ENCODE data around the gene GRAP.

Gene GRAP

DNA sequence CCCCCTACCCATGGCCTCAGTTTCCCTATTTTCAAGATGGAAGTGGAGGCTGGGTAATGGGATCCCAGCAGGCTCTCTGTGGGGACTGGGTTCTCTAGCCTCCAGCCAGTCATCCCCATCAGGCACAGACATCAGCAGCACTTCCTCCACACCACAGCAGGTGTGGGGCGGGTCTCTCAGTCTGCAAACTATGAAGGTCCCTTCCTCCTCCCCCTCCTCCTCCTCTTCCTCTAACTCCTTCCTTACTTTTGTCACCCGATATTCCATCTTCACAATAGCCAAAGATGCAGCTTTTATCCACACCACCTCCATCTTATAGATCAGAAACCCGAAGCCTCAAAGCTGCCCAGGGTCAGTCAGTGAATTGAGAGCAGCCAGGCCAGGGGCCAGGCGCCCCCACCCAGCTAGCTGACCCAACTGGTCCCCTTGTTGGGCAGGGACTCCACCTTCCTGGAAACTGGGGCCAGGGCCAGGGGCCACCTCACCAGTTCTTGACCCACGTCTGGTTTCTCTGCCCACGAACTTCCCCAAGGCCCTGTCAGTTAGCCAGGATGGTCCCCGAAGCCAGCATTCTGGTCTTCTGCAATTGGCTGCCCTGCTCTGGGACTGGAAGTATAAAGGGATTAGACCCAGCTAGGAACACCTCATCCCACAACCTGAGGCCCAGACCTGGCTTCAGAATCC, 44.7 kb downstream of the GRAP start:
- no peak for DNase-seq

DNA sequence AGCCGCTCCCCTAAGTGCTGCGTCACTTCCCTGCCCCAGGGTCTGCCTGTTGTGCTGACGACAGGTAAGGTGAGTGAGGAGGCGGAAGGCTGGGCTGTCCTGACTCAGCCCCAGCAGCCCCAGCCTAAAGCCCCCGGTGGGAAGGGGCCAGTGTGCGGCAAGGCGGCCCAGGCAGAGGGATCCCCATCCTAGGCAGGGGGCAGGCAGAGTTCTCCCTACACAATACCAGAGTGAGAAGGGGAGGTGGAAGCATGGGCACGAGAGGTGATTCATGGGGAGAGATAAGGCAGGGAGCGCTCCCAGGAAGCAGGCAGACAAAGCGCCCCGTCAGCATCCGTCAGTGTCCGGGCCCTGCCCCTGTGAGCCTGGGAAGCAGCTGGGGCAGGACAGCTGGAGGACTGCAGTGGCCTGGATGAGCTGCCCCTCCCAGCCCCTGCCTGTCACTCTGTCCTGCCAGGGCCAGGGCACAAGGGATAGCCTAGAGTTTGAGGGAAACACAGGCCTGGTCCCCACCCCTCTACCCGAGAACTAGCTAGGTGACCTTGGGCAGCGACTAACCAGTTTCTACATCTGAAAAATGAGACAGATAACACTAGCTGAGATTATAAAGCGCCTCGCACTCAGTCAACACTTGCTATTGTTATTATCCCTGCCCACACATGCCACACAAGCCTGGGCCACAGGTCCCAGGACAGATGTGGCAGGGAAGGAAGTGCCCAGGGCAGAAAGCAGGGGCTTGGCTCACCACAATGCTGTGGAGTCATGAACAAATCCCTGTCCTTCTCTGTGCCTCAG, 46.0 kb downstream of the GRAP start:
- DNase-seq, result no peak

DNA sequence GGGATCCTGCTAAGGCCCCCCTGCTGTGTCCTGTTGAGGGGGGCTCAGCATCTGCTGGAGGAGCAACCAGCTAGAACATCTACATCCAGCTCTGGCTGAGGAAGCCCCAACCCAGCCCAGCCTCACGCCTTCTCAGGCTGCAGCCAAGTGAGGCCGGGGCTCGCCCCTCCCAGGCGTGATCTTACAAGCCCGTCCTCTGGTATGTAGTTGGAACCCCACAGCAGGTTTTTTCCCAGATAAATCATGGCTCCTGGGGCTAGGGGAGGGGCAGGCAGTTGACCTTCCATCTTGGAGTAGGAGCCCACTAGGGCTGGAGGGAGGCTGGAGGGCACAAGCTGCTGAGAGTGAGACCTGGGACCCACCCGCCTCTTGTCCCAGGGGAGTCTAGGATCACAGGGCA, 46.8 kb downstream of the GRAP start:
- DNase-seq, result no peak

DNA sequence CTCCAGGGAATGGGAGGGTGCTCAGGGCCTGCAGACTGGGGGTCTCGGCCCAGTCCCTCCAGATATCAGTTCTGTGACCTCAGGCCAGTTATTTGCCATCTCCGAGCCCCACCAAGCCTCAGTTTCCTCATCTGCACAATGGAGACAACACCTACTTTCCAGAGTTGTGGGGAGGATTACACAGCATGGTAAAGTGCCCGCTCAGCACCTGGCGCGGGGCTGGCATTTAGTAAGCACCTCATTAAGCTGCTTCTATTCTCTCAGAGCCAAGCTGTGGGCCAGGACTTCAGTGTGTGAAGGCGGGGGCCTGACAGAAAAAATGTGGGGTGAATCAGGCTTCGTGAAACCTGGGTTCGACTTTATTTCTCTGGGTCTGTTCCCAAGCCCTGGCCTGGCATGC, 47.4 kb downstream of the GRAP start:
- DNase-seq, result no peak

DNA sequence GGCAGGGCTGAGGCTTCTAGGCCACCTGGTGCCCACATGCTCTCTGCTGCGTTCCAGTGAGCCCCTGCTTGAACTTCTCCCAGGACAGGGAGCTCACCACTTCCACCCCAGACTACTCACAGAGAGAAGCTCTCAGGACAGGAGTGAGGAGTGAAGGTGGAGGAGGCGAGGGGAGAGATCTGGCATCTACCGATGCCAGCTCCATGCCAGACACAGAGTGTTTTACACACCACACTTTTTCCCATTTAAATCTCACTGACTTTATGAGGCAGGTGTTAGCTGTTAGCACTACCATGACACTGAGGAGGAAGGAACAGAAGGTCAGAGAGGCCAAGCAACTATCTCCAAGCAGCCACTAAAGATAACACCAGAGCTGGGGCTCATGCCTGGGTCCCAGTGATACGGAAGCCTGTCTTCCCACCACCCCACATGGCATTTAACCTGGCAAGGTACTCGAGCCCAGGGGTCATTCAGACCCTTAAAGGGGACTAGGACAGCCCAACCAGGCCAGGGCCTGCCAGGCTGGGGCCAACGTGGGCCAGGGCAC, 49.0 kb downstream of the GRAP start:
- no peak for DNase-seq

DNA sequence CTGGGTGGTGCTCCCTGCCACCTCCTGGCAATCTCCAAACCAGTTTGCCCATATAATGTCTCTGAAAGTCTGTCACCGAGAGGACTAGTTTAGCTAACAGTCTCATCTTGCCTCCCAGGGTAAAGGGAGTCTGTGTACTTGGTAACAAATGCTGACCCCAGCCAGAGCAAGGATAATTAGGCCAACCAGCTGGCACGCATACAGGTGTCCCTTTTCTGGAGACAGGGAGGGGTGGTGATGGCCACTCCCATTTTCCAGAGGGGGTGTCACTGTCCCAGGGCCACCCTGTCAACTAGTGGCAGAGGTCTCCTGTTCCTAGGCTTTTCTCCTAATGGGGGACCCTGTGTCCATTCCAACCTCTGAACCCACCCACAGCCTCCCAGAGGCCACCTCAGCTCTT, 50.3 kb downstream of the GRAP start:
- DNase-seq, result no peak

DNA sequence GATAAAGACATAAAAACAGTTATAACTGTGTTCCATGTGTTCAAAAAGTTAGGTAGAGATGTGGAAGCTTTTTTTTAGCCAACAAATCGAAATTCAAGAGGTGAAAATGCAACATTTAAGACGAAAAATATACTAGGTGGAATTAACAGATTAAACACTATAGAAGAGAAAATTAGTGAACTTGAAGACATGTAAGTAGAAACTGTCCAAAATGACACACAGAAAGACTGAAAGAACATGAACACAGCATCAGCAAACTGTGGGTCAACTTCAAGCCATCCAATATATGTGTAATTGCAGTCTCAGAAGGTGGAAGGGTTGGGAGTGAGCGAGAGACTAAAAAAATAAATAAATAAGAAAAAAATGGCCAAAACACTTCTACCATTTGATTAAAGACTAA, 51.5 kb downstream of the GRAP start:
- DNase-seq, result no peak

DNA sequence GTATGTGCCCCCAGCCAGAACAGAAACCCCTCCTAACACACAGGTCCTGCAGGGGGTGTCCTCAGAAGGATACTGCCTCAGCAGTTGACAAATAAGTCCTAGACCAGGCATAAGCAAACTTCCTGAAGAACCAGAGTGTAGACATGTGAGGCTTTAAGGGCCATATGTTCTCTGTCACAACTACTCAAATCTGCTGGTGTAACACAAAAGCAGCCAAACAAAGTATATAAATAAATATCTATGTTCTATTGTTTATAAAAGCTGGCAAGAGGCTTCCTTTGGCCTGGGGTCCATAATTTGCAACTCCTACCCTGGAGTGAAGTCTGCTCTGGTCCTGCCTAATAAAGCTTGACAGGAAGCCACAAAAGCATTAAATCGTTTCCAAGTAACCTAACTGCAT, 52.1 kb downstream of the GRAP start:
- DNase-seq, result no peak

DNA sequence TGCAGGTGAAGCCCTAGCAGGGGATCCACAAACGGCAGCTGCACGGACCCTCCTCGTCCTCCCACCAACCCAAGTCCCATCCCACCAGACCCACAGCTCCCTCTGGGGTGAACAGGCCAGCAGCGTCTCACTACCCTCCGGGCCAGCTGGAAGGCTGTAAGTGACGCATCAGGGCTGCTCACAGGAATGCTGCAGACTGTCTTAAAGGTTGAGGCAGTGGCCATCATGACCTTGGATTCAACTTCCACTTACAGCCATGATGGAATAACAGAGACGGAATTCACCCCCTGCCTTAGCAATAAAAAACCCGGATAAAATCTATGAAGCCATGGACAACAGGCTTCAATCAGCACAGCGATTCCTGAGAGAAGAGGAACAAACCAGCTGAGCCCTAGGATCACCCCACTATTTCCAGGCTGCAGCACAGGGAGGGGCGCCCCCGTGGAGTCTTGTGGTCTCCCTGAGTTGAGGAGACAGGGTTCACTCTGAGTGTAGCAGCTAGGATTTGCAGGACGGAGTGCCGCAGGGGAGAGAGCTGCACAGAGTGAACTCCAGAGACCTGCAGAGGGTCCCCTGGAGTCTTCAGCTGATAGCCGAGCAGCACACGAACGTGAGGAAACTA, 52.7 kb downstream of the GRAP start:
- no peak for DNase-seq

DNA sequence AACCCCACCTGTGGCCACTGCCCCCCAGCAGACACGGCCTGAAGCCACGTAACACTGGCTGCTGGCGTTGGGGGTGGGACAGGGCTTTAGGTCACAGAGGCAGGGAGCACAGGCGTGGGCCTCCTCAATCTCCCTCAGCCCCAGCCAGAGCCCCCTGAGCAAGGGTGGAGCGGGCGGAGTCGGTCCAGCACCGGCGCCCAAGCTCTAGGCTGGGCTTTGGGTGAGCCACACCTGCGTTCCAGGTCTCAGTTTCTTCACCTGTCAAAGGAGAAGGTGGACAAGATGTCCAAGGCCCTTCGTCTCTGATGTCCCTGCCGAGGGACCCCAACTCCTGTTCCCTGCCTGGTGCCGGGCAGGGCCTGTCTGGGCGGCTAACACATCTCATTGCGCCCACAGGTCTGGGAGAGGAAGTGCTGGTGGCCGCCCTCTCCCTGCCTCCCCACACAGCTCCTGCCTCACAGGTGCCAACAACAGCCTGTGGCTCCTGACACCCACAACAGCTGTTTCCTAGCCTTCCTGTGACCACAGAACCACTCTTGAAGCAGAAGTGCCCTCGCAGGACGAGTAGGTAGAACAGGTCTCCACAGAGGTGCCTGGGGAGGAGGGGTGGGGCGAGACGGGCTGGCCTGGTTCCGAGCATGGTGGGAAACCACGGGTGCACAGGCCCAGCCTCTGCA, 54.2 kb downstream of the GRAP start:
- DNase-seq, result no peak

DNA sequence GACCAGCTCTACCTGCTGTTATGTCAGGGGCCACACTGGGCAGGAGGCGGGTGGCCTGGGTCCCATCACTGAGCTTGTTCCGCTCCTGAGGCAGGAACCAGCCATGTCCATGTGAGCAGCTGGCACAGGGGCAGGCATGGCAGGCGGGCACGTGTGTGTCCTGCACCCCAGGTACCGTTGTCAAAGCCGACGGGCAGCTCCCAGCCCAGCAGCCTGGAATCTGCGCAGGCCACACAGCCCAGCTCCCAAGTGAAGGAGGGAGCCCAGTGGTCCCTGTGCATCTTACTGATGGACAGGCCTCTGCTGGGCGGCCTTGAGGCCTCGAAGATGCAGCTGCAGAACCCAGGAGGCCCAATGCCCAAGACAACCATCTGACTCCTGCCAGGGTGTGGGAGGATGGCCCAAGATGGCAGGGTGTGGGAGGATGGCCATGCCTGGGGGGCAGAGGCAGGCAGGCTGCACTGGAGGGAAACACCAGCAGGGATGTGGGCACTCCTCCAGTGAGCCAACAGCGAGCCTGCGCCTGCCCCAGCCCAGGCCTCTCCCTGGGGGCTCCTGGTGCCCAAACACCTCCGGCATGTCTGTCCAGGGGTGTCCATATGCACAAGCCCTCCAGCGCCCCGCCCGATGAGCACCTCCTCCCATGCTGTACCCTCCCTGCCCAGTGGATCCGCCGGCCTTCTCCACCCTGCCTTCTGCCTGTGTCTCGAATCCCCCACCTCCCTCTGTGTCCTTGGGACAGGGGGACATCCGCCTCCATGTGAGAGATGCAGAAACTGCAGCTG, 55.0 kb downstream of the GRAP start:
- DNase-seq, result no peak

DNA sequence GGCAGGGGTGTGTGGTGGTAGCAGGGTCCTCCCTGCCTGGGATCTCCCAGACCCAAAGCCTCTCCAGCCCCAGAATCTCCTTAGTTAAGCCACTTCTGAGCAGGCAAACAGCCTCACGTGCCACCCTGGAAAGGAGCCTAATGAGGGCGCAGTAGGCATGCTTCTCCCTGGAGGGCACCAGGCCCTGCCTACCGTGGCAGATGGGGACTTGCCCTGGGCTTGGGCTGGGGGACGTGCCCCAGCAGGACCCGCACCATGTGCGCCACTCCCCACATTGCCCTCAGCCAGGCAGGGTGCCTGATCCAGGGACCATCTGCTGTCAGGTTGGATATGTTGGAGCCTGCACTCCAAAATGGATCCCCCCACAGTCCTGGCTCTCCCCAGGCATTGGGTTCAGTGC, 56.4 kb downstream of the GRAP start:
- no peak for DNase-seq

DNA sequence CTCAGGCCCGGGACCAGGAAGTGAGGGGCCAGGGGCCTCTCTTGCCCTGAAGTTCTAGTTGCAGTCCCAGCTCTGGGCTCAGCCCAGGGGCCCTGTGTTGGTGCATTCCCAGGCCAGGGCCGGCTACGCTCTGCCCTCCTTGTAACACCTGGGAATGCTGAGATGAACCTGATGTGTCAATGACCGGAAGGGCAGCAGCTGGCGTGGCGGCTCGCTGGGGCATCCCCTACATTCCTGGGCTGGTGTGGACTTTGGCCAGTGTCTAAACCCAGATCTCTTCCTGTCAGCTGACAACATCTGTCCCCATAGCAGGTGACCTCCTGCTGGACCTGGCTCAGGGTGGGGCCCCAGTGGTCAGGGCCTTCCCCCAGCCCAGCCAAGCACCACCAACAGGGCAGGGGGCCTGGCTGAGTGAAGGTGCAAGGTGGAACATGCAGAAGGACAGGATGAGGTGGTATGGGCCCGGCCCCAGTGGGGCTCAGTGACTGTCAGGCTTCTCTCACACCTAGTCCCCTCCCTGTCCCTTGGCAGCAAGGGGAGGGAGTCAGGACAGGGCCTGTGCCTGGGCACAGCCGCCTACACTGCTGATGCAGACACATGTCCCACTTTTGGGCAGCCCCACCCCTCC, 58.1 kb downstream of the GRAP start:
- DNase-seq, result no peak

DNA sequence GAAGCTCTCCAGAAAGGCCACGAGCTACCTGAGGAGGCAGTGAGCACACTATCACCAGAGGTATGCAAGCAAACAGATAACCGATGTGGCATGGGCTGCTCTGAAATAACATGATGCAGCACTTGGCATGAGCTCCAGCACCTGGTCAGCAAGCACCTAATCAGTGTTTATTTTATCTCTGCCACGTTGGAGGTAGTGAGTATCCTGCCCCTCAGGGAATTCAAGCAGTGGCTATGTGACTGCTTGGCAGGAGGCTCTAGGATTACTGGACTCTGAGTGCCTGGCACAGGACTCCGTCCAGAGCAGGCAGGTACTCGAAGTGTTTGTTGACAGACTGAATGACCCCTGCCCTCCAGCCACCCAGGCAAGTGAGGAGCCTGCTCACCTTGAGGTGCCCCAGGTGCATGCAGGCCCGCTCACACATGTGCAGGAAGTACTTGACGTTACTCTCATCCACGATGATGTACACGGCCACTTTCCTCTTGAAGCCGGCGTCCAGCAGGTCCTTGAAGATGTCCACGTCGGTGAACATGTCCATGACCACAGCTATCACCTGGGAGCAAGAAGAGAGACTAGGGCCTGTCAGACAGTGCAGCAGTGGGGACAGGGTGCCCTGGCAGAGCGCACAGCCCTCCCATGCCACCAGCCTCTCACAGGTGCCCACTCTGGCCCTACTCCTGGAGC, 58.8 kb downstream of the GRAP start:
- no peak for DNase-seq

DNA sequence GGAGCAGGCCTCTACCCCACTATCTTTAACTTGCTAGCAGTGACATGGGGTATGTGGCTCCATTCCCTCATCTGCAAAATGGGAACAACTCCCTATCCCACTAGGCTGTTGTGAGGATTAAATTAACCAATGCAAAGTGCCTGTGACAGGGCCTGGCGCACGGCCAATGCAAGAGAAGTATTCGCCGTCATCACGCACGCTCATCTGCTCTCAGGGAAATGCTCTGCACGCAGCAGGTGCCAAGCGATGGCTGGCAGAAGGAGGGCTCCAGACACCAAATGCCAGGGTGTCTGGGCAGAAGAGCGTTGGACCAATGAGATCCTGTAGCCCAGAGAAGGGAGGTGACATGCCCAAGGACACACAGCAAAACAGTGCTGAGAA, 59.5 kb downstream of the GRAP start:
- DNase-seq, result no peak

DNA sequence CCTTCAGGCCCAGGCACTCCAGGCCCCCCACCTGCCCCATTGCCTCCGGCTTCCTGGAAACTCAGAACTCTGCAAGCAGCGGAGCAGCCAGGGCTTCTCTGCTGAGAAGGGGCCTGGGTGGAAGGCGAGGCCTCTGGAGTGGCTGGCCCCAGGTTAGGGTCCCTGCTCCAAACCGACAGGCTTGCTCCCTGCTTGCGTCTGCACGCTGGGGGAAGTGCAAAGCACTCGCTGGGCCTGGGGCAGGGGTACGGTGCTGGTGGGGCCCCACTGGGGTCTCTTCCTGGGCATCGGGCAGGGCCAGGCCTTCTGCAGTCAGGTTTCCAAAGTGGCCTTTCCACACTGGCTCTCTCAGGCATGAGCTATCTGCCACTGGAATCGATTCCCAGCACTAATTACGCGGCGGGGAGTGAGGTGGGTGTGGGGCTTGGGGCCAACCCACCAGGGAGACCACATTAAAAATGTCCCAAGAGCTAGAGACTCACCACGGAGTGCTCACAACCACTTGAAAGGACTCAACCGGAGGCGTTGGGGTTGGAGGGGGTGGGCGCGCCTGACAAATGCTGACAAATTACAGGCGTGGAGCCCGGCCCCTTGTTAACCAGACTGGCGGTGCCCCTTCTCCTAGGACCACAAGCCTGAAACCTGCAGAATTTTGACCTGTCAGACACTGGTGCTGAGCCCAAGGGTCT, 60.1 kb downstream of the GRAP start:
- DNase-seq, result no peak

DNA sequence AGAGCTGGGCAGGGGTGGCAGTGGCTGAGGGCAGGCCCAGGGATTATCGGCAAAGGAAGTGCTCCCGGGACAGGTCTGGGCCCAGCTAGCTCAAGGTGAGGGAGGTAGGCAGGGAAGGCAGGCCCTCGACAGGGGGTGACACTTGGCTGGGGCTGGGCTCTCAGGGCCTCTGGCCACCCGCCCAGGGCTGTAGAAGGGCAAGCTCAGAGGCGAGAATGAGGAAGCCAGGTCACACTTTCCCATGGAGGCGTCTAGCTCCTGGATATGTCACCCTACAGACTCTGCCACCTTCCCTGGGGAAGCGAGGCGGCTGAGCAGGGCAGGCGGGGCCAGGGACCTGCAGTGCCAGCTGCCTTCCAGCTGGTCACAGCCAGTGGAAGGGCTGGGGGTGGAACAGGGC, 61.3 kb downstream of the GRAP start:
- no peak for DNase-seq

DNA sequence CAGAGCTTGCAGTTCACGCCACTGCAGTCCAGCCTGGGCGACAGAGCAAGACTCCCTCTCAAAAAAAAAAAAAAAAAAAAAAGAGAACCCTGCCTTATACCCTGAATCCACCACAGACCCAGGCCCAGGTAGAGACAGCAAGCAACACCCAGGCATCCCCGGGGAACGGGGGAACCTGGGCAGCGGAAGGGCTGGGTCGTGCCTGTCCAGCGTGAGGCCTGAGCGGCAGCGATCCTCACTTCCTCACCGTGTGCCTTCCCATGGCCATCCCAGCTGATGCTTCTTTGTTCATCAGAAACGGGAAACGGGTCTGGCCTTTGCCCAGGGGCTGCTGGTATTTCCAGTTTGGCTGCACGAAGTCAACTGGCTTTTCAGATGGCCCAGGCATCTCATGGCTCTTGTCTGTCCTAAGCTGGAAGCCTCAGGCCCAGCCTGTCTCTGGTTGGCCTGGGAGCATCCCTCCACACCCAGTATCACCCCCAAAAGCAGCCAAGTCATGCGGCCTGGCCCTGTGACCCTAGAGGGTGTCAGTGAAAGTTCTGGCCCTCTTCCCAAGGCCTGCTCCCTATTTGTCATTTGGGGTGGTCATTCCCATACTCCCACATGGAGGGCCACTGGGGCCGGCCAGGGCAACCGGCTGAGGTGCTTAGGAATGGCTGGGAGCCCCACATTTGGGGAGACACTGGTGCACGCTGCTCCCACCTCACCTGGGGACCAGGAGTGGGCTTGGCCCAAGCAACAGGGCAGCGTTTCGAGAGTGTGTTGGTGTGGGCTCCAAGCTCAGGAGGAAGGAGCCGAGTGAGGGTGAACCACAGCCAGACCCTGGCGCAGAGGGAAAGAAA, 62.3 kb downstream of the GRAP start:
- no peak for DNase-seq

DNA sequence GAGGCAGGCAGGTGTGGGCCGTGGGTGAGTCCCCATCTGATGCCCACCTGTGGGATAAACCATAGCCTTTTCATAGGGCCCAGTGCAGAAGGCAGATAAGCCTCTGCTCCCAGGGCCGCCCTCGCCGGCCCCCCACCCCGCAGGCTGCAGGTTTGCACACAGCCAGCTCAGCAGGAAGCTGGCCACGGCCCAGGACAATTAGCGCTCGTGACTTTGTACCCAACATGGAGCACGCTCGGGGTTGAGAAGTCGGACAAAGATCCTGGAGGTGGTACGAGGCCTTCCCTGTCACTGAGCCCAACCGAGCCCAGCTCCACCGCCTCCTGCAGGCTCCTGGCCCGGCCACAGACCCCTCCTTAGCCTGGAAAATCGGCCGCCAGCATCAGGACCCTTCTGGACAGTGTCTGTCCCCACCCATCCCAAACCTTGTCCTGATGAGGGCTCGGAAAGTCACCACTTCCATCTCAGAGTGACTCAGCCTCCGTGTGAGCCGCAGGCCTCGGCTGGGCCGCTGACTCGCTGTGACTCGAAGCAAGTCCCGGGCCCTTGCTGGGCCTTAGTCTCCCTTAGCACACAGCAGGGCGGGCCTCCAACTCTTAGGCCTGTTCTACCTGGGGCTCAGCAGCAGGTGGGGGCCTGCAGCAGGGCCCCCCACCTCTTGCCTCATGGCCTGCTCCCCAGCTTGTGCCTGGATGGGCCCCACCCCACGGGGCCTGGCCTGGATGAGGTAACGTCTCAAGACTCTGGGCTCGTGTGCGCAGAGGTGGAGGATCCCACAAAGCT, 64.9 kb downstream of the GRAP start:
- DNase-seq, result peak; percentile 20
